Endometrium (tissue), 2 donors: ENCODE data around the gene PDE8B.

ENCODE experiments used
- FAIRE-seq: peaks from 2 replicates; lab custom pipeline; 2012; peaks lifted over from hg19 to GRCh38; lab: Jason Lieb, UNC
- donor health status: control.
- donor health status: control.

The PDE8B gene

DNA sequence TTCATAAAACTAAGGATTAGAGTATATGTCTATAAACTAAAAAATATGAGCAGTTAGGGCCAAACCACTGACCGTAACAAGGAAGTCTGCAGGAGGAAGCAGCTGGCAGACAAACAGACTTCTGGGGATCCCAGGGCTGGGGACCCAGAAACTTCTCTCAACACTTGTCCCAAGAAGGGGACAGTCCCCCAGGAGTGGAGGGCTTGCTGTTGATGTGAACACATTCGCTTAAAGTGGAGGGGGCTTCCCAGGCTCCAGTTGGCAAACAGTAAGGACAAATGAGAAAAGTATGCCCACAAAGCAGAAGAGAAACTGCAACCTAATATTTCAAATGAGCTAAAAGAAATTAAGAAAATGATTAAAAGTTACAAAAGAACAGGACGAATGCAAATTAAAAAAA, 83.7 kb downstream of the PDE8B start:
- FAIRE-seq = no peak

DNA sequence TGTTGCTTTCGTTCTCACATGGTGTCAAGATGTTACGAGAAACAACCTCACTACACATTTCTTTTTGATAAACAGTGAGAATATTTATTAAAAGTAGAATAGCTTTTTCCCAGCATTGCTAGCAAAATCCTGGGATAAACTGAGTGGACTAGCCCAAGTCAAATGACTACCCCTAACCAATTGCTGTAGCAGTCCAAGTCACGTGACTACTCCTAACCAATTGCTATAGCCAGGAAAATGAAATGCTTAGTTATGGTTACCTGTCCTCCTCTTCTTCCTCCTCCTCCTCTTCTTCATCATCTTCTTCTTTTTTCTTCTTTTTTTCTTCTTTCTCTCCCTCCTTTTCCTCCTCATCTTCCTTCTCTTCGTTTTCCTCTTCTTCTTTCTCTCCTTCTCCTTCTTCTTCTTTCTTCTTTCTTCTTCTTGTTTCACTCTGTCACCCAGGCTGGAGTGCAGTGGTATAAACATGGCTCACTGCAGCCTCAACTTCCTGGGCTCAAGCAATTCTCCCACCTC, 85.4 kb downstream of the PDE8B start:
- FAIRE-seq = peak; percentile 4

DNA sequence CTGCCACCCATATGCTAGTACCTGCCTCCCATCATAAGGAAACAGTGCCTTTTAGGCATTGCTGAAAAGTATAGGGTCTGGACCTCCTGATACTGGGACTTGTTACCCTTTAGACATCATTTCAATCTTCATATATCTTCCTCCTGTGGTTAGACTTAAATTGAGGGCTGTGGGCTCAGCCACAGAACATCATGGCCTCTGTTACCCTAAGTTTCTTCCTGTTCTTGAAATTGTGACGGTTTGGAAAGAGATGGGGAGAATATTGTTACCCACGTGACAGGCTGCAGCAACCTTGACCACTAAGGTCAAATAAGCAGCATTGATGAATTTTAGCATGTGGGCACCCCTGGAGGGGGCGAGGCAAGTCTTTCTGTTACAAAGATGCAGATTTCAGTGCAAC, 87.7 kb downstream of the PDE8B start:
- FAIRE-seq = no peak

DNA sequence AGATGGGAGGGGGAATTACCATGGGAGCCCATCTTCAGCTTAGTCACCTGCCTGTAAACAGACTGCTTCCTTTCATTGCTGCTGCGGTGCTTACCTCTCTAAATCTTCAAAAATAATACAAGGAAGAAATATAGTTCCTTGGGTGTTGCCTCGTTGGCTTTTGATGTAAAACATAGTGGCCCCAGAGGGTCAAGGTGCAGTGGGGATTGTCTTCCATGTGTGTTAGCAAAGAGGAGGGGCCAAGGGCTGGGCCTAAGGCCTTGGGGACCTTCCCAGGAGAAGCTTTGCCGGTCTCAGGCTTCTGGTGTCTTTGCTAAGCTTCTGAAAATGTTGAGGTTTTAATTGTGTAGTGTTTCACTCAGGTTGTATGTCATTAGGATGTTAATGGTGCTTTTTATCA, 90.0 kb downstream of the PDE8B start:
- no peak for FAIRE-seq

DNA sequence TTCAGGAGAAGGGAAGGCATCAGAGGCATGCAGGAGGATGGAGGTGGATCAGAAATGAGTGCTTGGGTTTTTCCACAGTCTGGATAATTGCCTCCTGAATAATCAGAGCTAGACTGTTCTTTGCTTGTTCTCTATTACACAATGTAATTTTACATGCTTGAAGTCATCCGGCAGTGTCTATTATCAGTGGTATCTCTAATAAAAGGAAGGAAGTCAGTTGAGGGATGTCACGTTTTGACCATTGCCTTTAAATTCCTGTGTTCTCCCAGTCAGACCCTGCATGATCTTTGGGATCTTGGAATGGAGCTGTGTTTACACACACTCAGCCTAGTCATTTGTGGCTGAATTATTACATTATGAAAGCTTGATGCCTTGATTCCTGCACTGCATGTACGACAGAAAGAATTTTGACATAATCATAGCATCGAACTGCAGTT, 91.0 kb downstream of the PDE8B start:
- FAIRE-seq = no peak

DNA sequence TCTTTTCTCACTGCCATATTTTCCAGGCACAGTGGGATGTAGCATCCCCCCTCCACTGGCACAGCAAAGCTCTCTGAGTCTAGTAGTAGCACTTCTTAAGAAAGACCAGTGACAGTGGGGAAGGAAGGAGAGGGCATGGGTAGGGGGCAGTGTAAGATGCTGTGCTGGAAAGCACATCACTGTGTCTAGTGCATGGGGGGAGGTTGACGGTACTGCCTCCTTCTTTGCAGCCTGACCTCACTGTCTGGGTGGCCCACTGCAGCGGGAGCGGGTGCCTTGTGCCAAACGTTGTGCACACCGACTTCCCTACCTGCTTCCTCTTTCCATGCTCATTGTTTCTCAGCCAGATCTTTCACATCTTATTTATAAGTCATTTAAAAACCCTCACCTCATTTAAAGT, 91.8 kb downstream of the PDE8B start:
- FAIRE-seq = no peak

DNA sequence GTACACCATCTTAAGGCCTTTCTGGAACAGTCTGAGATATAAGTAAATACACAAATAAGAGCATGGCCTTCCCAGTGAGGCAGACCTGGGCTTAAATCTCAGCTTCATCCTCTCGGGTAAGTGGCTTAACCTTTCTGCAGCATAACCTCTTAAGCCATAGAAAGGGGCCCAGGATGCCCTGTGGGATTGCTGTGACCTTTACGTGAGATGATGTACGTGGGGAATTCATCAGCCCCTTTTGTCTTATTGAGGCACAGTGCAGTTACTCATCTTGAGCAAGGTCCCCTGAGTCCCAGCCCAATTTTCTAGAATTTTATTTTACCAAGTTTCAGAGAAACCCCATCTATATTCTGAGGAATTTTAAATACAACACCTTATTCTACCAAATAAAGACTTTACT, 92.2 kb downstream of the PDE8B start:
- no peak for FAIRE-seq

DNA sequence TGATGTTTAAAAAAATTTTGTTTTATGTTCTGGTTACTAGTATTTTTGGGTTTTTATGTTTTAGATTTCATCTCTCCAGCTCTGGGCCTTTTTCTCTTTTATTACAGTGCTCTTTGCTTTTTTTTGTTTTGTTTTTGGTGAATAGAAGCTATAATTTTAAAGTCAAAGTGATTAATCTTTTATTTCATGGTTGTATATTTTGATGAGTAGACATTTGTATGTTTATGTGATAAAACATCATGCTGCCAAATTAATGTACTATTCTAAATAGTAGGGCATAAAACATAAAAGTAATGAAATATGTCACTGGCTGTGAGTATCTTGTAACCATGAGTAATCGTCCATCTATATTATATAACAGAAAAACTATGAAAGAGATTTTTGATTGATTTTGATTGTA, 93.9 kb downstream of the PDE8B start:
- FAIRE-seq = peak; percentile 94

DNA sequence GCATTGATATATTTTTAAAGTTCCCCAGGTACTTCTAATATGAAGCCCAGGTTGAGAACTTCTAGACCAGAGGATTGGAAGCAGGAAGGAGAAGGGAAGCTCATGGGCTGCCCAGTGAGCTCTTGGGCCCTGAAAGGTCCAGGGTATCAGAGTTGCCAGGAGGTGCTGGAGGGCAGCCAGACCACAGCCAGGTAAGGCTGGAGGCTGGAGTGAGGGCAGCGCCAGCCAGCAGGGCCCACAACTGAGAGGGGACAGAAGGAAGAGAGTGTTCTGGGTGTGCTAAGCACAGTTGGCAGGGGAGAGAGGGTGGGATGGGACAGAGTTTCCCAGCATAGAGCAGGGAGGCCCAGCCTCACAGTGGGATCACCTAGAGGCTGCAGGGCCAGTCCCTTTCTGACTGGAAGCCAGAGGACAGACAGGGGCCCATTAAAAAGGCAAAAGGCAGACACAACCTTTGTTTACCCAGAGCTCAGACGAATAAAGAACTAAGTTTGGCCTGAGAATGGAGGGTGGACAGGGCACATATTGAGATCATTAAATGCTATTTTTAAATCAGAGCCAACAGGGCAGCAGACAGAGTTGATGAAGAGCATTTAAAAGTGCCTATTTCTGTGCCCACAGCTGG, 94.9 kb downstream of the PDE8B start:
- no peak for FAIRE-seq

DNA sequence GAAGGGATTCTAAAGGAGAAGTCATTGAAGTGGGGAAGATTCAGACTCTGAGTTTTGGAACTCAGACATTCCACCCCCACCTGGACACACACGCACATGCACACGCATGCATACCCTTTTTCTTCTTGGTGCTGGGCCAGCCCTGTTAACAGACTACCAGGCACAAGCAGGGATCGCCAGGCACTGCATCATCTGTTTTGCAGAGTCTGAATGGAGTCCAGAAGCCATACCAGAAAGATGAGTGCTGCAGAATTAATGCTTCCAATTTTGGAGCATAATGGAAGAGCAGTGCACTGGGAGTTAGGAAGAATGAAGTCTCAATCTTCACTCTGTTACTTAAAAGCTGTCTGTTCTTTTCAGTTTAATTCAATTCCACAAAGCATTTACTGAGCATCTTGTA, 95.5 kb downstream of the PDE8B start:
- no peak for FAIRE-seq

DNA sequence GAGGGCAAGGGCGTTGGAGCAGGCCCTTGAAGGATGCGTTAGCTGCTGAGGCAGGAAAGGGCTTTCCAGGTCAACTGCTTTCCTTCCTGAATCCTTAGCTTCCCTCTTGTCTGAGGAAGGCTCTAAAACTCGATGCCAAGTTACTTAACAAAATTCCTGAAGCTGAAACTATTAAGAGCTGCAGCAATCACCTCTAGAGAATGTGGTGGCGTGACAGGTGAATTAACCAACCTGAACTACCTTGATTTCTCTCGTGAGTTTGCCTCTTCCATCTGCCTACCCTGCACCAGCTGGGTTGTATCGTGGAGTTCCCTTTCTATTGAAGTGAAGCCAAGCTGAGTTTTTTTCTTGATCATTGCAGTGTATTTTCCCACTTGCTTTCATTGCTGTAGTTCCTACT, 96.1 kb downstream of the PDE8B start:
- FAIRE-seq = no peak

DNA sequence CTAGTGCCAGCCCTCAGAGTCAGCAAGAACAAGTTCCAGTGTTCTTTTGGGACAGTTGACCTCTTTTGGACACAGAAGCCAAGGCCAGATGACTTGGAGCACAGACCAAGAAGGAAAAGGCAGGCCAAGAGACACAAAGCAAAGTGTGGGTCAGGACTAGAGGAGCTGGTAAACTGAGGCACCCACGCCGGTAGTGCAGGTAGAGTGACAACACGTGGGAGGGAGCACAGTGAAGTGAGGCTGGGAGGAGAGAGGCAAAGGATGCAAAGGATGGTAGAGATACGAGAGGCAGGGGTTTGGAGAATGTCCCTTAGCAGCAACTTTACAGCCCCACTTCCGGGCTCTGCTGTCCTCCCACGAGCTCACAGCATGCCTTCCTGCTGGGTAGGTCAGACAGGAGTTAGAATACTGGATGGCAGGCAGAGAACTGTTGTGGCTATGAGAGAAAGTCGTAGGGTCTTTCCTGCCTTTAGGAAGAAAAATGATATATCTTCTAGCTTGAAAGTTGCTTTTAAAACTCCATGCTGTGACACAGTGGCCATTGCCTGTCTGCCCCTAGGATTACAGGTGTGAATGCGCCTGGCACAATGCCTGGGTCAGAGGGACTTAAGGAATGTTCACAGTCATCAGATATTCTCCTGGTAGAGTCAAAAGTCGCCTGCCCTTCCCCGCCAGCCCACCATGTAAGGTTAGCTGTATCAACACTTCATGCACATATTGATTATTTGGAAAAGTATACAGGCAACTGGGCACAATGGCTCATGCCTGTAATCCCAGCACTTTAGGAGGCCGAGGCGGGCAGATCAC, 97.9 kb downstream of the PDE8B start:
- no peak for FAIRE-seq

DNA sequence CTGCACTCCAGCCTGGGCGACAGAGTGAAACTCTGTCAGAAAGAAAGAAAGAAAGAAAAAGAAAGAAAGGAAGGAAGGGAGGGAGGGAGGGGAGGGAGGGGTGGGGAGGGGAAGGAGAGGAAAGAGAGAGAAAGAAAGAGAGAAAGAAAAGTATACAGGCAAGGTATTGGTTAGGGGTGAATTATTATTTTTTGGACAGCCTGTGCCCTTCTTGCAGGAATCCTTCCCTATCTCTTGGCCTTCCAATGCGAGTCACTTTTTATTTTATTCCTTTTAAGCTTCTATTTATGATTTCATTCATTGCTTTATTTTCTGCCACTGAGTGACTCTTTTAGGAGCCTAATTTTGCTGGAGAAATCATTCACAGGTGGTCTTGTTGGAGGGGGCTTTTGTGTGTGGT, 98.7 kb downstream of the PDE8B start:
- FAIRE-seq = no peak

DNA sequence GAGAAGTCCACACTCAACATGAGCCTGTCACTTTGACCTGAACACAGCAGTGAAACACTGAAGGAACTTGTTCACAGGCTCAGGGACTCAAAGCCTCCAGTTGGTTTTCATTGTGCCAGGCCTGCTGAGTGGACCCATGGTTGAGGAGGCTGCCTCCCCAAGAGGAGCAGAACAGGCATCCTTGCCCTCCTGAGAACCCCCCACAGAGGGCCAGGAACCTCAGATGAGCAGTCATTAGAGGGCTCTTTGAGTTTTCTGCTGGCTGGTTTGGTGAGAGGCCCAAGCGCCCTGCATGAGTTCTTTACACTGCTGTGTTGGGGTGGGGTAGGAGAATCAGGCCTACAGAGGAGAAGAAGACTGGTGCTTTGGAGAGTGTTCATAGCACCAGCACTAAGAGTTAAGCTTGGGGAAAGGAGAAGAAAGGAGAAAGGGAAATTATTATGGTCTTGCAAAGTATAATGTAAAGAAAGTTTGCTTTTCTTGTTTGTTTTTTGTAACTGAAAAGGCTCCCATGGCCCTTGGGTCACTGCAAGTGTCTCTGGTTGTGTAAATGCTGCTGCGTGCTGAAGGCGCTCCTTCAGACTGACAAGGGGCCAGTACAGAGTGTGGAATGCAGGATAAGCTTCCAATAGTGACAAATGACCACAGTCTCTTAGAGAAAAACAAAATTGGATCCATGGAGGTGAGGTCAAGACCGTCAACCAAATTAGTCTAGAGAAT, 100.2 kb downstream of the PDE8B start:
- FAIRE-seq = no peak

DNA sequence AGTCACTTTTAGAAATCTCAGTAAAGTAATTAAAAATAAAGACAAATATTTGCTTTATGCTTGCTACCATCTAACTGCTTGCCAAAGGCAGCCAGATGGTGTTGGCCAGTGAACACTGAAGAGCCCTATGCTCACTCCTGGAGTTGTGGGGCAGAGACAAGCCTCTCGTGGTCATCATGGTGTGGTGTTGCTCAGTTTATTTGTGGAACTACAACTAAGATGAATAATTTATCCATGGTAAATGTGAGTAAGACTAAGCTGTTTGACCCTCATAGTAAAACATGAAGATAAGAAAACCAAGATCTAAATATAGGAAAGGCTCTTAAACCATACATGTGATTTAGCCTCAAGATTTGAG, 100.7 kb downstream of the PDE8B start:
- no peak for FAIRE-seq

DNA sequence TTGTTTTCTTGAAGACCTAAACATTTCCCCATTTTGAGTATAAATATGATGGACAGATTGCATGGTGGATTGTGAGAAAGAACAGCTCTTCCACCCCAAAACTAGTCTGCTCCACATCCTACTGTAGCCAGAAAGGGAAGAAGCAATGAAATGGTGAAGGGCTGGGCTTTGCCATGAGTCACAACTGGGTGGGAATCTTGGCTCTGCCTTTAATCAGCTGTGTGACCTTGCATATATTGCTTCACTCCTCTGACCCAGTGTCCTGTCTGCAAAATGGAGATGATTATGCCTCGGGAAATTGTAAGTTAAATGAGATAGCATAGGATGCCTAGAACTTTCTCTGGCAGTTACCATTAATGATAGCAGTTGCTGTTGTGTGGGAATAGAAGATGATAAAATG, 101.9 kb downstream of the PDE8B start:
- no peak for FAIRE-seq

DNA sequence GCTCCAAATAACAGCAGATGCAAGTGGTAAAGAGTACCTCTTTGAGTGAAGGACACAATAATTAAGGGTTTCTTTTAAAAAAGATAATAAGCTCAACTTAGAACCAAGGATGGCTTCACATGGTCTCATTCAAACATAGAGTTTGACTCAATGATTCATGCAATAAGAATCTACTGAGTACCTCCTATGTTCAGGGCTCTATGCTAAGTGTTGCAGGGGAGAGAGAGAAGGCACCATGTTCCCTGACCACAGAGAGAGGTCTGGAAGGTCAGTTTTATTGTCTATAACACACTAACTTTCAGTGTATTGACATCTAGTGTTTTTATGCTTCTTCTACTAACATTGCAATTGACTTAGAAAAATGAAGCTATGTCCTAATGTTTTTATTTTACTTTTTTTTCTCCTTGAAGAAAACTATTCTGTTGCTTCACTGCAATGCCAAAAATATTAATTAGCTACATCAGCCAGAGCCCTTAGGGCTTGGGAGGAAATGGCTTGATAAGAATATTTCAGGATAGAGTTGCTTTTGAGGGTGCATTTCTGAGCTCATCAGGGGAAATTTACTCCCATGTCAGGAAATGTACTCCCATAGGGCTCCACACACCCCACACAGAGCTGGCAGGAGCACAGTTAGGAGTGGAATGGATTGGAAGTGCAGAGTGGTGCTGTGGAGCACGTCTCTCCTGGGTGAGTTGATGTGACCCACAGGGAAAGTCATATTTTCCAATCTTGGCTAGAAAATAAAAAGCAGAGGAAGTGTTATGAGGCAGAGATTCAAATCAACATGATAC, 106.6 kb downstream of the PDE8B start:
- FAIRE-seq = no peak

DNA sequence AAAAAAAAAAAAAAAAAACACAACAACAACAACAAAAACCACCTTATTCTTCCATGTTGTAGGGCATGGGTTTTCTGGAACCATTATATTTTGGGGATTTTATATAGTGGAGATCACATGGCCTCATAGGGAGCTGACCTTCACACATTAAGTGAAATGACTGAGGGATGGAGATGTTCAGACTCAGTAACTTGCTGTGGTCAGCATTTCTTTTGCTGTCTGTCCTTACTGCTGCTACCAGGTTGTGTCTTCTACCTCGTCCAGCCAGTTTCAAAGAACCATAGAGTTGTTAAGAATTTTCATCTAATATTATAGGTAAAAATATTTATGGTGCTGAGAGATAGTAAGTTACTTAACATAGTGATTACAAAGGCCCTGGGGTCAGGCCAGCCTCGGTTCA, 107.6 kb downstream of the PDE8B start:
- FAIRE-seq = no peak

DNA sequence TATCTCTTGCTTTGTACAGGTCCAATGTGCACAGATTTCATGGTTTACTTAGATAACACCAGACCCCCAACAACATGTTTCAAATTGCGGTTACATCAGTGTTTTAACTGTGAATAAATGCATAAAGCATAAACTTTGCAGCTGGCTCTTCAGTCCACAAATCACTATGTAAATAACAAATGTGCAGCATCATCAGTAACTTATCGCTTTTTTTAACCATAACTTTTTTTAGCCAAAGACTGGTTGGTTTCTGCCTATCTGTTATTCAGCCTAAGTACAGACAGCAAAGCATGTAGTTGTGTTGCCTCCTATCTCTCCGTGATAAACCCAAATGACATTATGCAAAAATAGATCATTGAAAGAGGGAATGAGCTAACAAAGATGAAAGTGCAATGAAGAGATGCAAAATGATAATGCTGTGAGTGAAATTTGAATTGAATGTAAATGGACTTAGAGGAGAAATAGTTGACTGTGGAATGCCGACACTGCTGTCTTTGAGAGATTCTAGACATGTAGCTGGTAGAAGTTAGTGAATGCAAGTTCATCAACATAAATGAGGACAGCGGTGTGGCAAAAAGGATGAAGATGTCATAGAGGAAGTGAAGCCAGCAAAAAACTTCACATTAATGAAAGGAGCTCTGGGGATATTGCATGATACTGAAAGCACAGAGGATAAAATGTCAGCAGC, 108.8 kb downstream of the PDE8B start:
- no peak for FAIRE-seq

DNA sequence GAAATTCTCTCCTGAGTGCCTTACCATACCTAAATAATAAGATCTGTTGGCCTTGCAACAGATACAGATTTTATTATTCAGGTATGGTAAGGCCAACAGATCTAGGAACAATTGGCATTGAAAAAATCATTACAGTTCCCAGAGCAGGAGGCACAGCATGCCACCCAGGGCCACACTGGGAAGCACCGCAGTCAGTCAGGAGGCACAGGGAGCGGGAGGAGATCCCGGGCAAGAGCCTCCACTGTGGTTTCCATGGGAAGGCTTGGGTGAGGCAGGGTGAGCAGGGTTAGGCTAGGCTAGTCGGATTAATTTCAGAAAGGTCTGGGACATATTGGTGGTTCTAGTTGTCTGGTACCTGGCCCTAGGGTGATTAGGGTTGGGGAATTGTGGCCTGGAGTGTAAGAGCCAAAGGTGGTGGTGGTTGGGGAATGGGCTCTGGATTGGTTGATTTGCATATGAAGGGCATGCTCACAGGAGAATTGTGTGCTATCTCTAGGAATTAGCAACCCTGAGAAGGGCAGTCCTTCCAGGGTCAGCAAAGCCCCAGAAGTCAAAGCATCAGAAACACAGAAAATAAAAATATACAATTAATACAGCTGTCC, 111.4 kb downstream of the PDE8B start:
- FAIRE-seq = no peak

DNA sequence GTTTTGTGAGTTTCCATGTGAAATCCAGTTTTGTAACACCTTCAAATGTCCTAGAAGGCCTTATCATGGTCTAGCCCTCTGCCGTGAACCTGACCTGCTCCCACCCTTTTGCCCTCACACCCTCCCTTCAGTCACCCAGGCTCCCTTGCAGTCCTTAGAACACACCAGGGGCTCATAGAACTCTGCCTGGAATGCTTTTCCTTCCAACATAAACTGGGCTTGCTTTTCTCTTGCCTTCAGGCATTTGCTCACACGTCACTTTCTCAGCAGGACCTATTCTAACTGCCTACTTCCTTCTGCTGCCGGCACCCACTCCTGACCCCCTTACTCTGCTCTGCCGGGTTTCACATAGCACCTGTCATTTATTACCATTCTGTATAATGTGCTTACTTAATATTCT, 111.9 kb downstream of the PDE8B start:
- no peak for FAIRE-seq
